Heart left ventricle (tissue), 13 donors: ENCODE measurements around the gene PGGHG.

Source experiments
- POLR2A ChIP-seq, 2 donors: fragments of 450-650 bp; IDR thresholded peaks; one replicate each; pipeline ENCODE4 v1.6.1; 2017; ENCODE audit warnings: antibody characterized with exemption in 2 of 2, mild to moderate bottlenecking in 2 of 2, moderate library complexity in 2 of 2
- TF ChIP-seq, protein P1 (sequence below), 12 donors: fragments of 200-600 bp; sonication (generic) in 4 of 12; IDR thresholded peaks; one replicate each; pipeline versions ENCODE4 v1.5.0 to v1.8.0; 2018 to 2022; ENCODE audit warnings: antibody characterized with exemption in 12 of 12, mild to moderate bottlenecking in 5 of 12
- donor health status: ischemic (EF 13 %, LVEDD 7.1; RV severe dilation, severe dysfunction).
- donor health status: DM: no; HTN: yes; CAD: no.
- donor health status: DM: no; HTN: no; CAD: no.
- donor health status: ischemic (EF 25% LVEDD 6.9; RV normal size, moderate dysfunction).
- donor health status: ischemic (EF 25% LVEDD 5.7; RV mildly dilated, moderate dysfunction).
- donor health status: ischemic (EF 35%, LVEDD 5.7; RV mildly dilated, moderate dysfunction).
- donor health status: nonischemic (EF 11% LVEDD 7.7; RV severe dilation, severe dysfunction).
- donor health status: DM: yes; HTN: yes; CAD: no.
- donor health status: PGD.
- donor health status: ischemic (EF 29% LVEDD 5.4; RV normal size, mild dysfunction).
- donor health status: nonischemic (EF 23%, LVEDD 6.1; RV moderate dilation, normal function).

DNA sequence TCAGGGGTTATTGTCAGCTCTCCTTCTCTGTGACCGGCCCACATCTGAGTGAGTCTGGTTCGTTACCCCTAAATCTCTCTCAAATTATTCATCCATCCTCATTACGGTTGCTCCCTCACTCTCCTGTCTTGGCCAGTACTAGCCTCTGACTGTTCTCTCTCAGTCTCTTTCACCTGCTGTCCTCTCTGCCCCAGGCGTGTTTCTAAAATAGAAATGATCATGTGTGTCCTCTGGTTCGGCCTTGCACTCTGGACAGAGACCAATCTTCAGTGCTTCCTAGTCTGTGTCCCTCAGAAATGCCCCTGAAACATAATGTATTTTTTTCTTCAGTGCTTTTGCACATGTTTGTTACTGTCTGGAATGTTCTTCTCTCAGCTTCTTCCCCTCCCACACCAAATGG lies 47.3 kb upstream of the PGGHG start:
- TF ChIP-seq POLR2A (IDR thresholded peaks at IDR 0.05), result no peak
- TF ChIP-seq, protein P1, sequence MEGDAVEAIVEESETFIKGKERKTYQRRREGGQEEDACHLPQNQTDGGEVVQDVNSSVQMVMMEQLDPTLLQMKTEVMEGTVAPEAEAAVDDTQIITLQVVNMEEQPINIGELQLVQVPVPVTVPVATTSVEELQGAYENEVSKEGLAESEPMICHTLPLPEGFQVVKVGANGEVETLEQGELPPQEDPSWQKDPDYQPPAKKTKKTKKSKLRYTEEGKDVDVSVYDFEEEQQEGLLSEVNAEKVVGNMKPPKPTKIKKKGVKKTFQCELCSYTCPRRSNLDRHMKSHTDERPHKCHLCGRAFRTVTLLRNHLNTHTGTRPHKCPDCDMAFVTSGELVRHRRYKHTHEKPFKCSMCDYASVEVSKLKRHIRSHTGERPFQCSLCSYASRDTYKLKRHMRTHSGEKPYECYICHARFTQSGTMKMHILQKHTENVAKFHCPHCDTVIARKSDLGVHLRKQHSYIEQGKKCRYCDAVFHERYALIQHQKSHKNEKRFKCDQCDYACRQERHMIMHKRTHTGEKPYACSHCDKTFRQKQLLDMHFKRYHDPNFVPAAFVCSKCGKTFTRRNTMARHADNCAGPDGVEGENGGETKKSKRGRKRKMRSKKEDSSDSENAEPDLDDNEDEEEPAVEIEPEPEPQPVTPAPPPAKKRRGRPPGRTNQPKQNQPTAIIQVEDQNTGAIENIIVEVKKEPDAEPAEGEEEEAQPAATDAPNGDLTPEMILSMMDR (IDR thresholded peaks at IDR 0.05), result no peak
